H1 (cell line): ENCODE results near the gene METTL14. TPM values are rescaled to one million over a fixed set of nuclear protein-coding genes. Genes with fewer than 3 reads are reported as not detected.

Experiments used
- CTCF ChIA-PET: fragments of 300-600 bp; sonication (Branson Sonifier 250); formaldehyde crosslinking; loops from one replicate; lab custom pipeline; 2021; ENCODE audit not compliant: partially characterized antibody; lab: Charles Lee
- POLR2A ChIA-PET: fragments of 300-600 bp; sonication (Branson Sonifier 250); formaldehyde crosslinking; loops from one replicate; lab custom pipeline; 2021; ENCODE audit warnings: inconsistent platforms; ENCODE audit not compliant: partially characterized antibody; lab: Charles Lee
- DNase-seq, 2 experiments: peaks; one replicate each; pipeline versions ENCODE4 v3.0.0 to v3.0.0-alpha.2; 2010 to 2022; ENCODE audit warnings: low spot score in 2 of 2, low read depth in 1 of 2, mixed read lengths in 1 of 2
- FAIRE-seq: peaks from 2 replicates; lab custom pipeline; 2011; peaks lifted over from hg19 to GRCh38; lab: Jason Lieb, UNC
- H2AFZ ChIP-seq: 2 replicates; pipeline ENCODE4 v1.8.1; 2012; ENCODE audit warnings: low read length, inconsistent platforms
- H2AK5ac ChIP-seq: 2 replicates; pipeline ENCODE4 v1.6.1; 2013; ENCODE audit warnings: low read depth, low read length
- H2BK120ac ChIP-seq: replicated peaks from 2 replicates; pipeline ENCODE3; 2013; ENCODE audit warnings: low read depth, low read length, inconsistent platforms
- H2BK12ac ChIP-seq: 2 replicates; pipeline ENCODE4 v1.6.1; 2013; ENCODE audit warnings: low read depth, low read length
- H2BK15ac ChIP-seq: 2 replicates; pipeline ENCODE4 v1.6.1; 2013; ENCODE audit warnings: low read length
- H2BK20ac ChIP-seq: 2 replicates; pipeline ENCODE4 v1.6.1; 2013; ENCODE audit warnings: low read length
- H2BK5ac ChIP-seq: 2 replicates; pipeline ENCODE4 v1.6.1; 2013; ENCODE audit warnings: low read depth, low read length
- H3K14ac ChIP-seq: 2 replicates; pipeline ENCODE4 v1.6.1; 2013; ENCODE audit warnings: inconsistent platforms; ENCODE audit not compliant: insufficient read length
- H3K18ac ChIP-seq: 2 replicates; pipeline ENCODE4 v1.6.1; 2013; ENCODE audit warnings: low read length; ENCODE audit errors: extremely low read depth
- H3K23ac ChIP-seq: 2 replicates; pipeline ENCODE4 v1.6.1; 2013; ENCODE audit warnings: inconsistent platforms; ENCODE audit not compliant: insufficient read length
- H3K23me2 ChIP-seq: 2 replicates; pipeline ENCODE4 v1.6.1; 2013; ENCODE audit warnings: low read depth, low read length
- H3K27ac ChIP-seq: 2 replicates; pipeline ENCODE4 v1.6.1; 2011; ENCODE audit warnings: low read depth, low read length, inconsistent platforms
- H3K27me3 ChIP-seq, 4 experiments: replicated peaks in 1 of 4; 1 replicate in 1 of 4; 2 replicates in 3 of 4; pipeline versions ENCODE4 v1.6.1 to v1.8.1; 2011 to 2013; ENCODE audit warnings: low read length in 3 of 4, mild to moderate bottlenecking in 3 of 4, inconsistent platforms in 2 of 4, mixed read lengths in 2 of 4, moderate library complexity in 1 of 4; ENCODE audit not compliant: control insufficient read depth in 3 of 4, insufficient read depth in 3 of 4; ENCODE audit errors: extremely low read depth in 1 of 4
- H3K36me3 ChIP-seq, 4 experiments: 2 replicates each; pipeline versions ENCODE4 v1.6.1 to v1.8.1; 2011 to 2013; ENCODE audit warnings: mild to moderate bottlenecking in 4 of 4, low read length in 3 of 4, moderate library complexity in 2 of 4, control low read depth in 1 of 4, inconsistent platforms in 1 of 4; ENCODE audit not compliant: insufficient read depth in 4 of 4, control insufficient read depth in 2 of 4
- H3K4ac ChIP-seq: replicated peaks from 2 replicates; pipeline ENCODE3; 2013; ENCODE audit warnings: low read length, low read depth, mixed read lengths, inconsistent platforms; ENCODE audit not compliant: insufficient read length
- H3K4me1 ChIP-seq, 4 experiments: replicated peaks in 1 of 4; 1 replicate in 1 of 4; 2 replicates in 3 of 4; pipeline versions ENCODE4 v1.6.1 to v1.8.1; 2011 to 2013; ENCODE audit warnings: low read length in 3 of 4, inconsistent platforms in 2 of 4, mixed read lengths in 1 of 4; ENCODE audit not compliant: insufficient read depth in 4 of 4, control insufficient read depth in 3 of 4
- H3K4me2 ChIP-seq, 2 experiments: 2 replicates each; pipeline versions ENCODE4 v1.6.1 to v1.8.1; 2011 to 2013; ENCODE audit warnings: low read depth in 2 of 2, low read length in 2 of 2, control low read depth in 1 of 2, inconsistent platforms in 1 of 2, mild to moderate bottlenecking in 1 of 2; ENCODE audit not compliant: insufficient read depth in 1 of 2
- H3K4me3 ChIP-seq, 4 experiments: fragments of 200-600, 300-600 bp in 1 of 4; sonication (generic), shearing (Covaris generic), sonication (Bioruptor Twin) in 1 of 4; 2 replicates each; pipeline versions ENCODE4 v1.5.1 to v1.8.1; 2011 to 2016; ENCODE audit warnings: low read length in 4 of 4, low read depth in 3 of 4, control low read depth in 2 of 4, inconsistent platforms in 2 of 4, mild to moderate bottlenecking in 2 of 4, mixed read lengths in 1 of 4, moderate library complexity in 1 of 4; ENCODE audit not compliant: insufficient read depth in 2 of 4; ENCODE audit errors: extremely low read depth in 1 of 4
- H3K56ac ChIP-seq: replicated peaks from 2 replicates; pipeline ENCODE3; 2013; ENCODE audit warnings: low read depth, mild to moderate bottlenecking, mixed read lengths, low read length, inconsistent platforms; ENCODE audit not compliant: insufficient read length
- H3K79me1 ChIP-seq: 2 replicates; pipeline ENCODE4 v1.6.1; 2013; ENCODE audit warnings: low read depth, low read length, control low read depth
- H3K79me2 ChIP-seq, 2 experiments: 2 replicates each; pipeline versions ENCODE4 v1.6.1 to v1.8.1; 2012 to 2013; ENCODE audit warnings: low read length in 2 of 2, mild to moderate bottlenecking in 2 of 2, inconsistent platforms in 1 of 2; ENCODE audit not compliant: insufficient read depth in 2 of 2, control insufficient read depth in 1 of 2
- H3K9ac ChIP-seq, 4 experiments: replicated peaks in 1 of 4; 1 replicate in 1 of 4; 2 replicates in 3 of 4; pipeline versions ENCODE4 v1.6.1 to v1.8.1; 2011 to 2013; ENCODE audit warnings: low read depth in 3 of 4, low read length in 3 of 4, control low read depth in 2 of 4, mild to moderate bottlenecking in 2 of 4, moderate library complexity in 2 of 4, inconsistent platforms in 1 of 4; ENCODE audit errors: extremely low read depth in 1 of 4
- H3K9me3 ChIP-seq, 2 experiments: 2 replicates each; pipeline versions ENCODE4 v1.6.1 to v1.8.1; 2012 to 2013; ENCODE audit warnings: mild to moderate bottlenecking in 2 of 2, moderate library complexity in 2 of 2, control low read depth in 1 of 2, inconsistent platforms in 1 of 2, low read depth in 1 of 2, low read length in 1 of 2, mixed read lengths in 1 of 2; ENCODE audit not compliant: insufficient read depth in 2 of 2
- H4K20me1 ChIP-seq, 2 experiments: replicated peaks in 1 of 2; 2 replicates each; pipeline versions ENCODE3 to v1.8.1; 2011 to 2013; ENCODE audit warnings: inconsistent platforms in 2 of 2, low read length in 2 of 2, mild to moderate bottlenecking in 1 of 2; ENCODE audit not compliant: insufficient read depth in 2 of 2, control insufficient read depth in 1 of 2
- H4K5ac ChIP-seq: 2 replicates; pipeline ENCODE4 v1.6.1; 2013; ENCODE audit warnings: low read length, low read depth, mixed read lengths, inconsistent platforms; ENCODE audit not compliant: insufficient read length
- H4K8ac ChIP-seq: 2 replicates; pipeline ENCODE4 v1.8.0; 2013; ENCODE audit warnings: mild to moderate bottlenecking, moderate library complexity, low read length, inconsistent platforms; ENCODE audit not compliant: insufficient read depth; ENCODE audit errors: extremely low read depth
- H4K91ac ChIP-seq: replicated peaks from 2 replicates; pipeline ENCODE3; 2013; ENCODE audit warnings: low read length, mixed read lengths, inconsistent platforms; ENCODE audit not compliant: insufficient read length
- CREB1 ChIP-seq: IDR thresholded peaks from 2 replicates; pipeline ENCODE4 v1.6.1; 2012; ENCODE audit warnings: inconsistent platforms
- WGBS, 2 experiments: shearing (Covaris generic) in 1 of 2; methylation state at CpG; one replicate each; pipeline versions ENCODE4 v1.1.6 to v1.1.7; 2013 to 2015; ENCODE audit warnings: low lambda C conversion rate in 2 of 2, mixed read lengths in 2 of 2, inconsistent platforms in 1 of 2, low coverage in 1 of 2, missing lambda C conversion rate in 1 of 2; ENCODE audit not compliant: insufficient replicate concordance in 2 of 2, insufficient coverage in 1 of 2, insufficient read length in 1 of 2; ENCODE audit errors: extremely low coverage in 1 of 2, missing lambda C conversion rate in 1 of 2; 5-methylcytosine and 5-hydroxymethylcytosine counted together
- polyA plus RNA-seq, 7 experiments: library from polyadenylated mRNA; depleted of rRNA in 3 of 7; stranded (reverse) in 5 of 7; unstranded in 2 of 7; fragments of >200 nt in 5 of 7; fragments of 200-250 nt in 2 of 7; gene quantifications; 1 replicate in 5 of 7; 2 replicates in 1 of 7; 4 replicates in 1 of 7; pipeline versions ENCODE4 v1.2.1 to v1.2.3, GENCODE V29; 2011 to 2013; ENCODE audit warnings: missing spikeins in 2 of 7, mixed read lengths in 2 of 7
- total RNA-seq: library from RNA; stranded (reverse); fragmentation: NEBNext Ultra II Directional; extraction: Animal tissue kit (Norgen Biotek cat#: 25700); gene quantifications from 2 replicates; pipeline ENCODE4 v1.2.1, GENCODE V29; 2021
- TF ChIP-seq, protein P1 (sequence below), 3 experiments: IDR thresholded peaks; 1 replicate in 2 of 3; 2 replicates in 1 of 3; pipeline versions ENCODE4 v1.5.1 to v1.6.1; 2011; ENCODE audit warnings: low read length in 3 of 3, mild to moderate bottlenecking in 3 of 3, inconsistent platforms in 2 of 3, low read depth in 1 of 3, moderate library complexity in 1 of 3; ENCODE audit not compliant: insufficient read depth in 1 of 3; ENCODE audit errors: control extremely low read depth in 1 of 3

METTL14 gene
- total and polyA plus RNA-seq, 2 of the 8 experiments (the other 6 are each of a cell fraction or from before 2014, with no cell fraction given): 8.8 to 57.3 TPM

DNA sequence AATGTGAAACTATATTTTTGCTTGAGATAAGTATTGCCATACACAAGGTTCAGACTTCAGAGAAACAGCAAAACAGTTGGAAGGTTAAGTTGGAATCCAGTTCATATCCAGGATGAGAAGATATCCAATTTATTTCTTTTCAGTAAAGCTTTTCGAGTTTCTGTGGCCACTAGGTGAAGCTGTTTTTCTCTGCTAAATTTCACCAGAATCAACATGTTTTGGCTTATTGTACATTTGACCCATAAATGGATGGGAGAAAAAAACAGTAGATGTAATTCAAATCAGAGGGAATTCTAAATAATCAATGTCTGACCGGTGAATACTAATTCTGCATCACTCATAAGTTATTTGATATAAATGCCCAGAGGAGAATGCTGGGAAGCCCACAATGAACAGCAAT, 9.1 kb upstream of the METTL14 start:
- ChIA-PET POLR2A (no interaction called here), CTCF (interaction anchor here (1.0 to 1.8 kb wide), 2 partner anchors 9 to 18 kb away, joined by 3 to 4 read pairs; partner anchors contain the start of gene METTL14)
- no peak overlapping the region for H3K4me3 ChIP-seq
- H3K18ac ChIP-seq: no peak overlapping the region
- no peaks in the 10 kb centered on the region for H3K79me2 ChIP-seq
- no peaks in the 10 kb centered on the region for H3K27me3 ChIP-seq
- no peak overlapping the region for H2BK20ac ChIP-seq
- H2AK5ac ChIP-seq: no peak overlapping the region
- TF ChIP-seq, protein P1, sequence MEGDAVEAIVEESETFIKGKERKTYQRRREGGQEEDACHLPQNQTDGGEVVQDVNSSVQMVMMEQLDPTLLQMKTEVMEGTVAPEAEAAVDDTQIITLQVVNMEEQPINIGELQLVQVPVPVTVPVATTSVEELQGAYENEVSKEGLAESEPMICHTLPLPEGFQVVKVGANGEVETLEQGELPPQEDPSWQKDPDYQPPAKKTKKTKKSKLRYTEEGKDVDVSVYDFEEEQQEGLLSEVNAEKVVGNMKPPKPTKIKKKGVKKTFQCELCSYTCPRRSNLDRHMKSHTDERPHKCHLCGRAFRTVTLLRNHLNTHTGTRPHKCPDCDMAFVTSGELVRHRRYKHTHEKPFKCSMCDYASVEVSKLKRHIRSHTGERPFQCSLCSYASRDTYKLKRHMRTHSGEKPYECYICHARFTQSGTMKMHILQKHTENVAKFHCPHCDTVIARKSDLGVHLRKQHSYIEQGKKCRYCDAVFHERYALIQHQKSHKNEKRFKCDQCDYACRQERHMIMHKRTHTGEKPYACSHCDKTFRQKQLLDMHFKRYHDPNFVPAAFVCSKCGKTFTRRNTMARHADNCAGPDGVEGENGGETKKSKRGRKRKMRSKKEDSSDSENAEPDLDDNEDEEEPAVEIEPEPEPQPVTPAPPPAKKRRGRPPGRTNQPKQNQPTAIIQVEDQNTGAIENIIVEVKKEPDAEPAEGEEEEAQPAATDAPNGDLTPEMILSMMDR (IDR thresholded peaks at IDR 0.05; ENCODE audit: control extremely low read depth in 1 of 3, insufficient read depth in 1 of 3, low read depth in 1 of 3, low read length in 3 of 3): peak in 1 of 3 experiments; percentile 14; a peak in 1 of 4 replicates
- TF ChIP-seq CREB1: no peak
- H2BK15ac ChIP-seq: no peak overlapping the region
- H3K23me2 ChIP-seq: no peaks in the 10 kb centered on the region
- H2BK120ac ChIP-seq: no peak overlapping the region
- H3K4me1 ChIP-seq: no peaks in the 10 kb centered on the region
- no peaks in the 10 kb centered on the region for H3K79me1 ChIP-seq
- no peak overlapping the region for H3K14ac ChIP-seq
- DNase-seq: no peak
- no peak overlapping the region for H2BK12ac ChIP-seq
- no peak overlapping the region for H3K23ac ChIP-seq
- no peak overlapping the region for H3K4me2 ChIP-seq
- H4K91ac ChIP-seq: no peak overlapping the region
- H3K9me3 ChIP-seq: no peaks in the 10 kb centered on the region
- no peak overlapping the region for H3K56ac ChIP-seq
- no peak overlapping the region for H3K4ac ChIP-seq
- no peak for FAIRE-seq
- H3K36me3 ChIP-seq: no peaks in the 10 kb centered on the region
- H2BK5ac ChIP-seq: no peak overlapping the region
- H4K5ac ChIP-seq: no peak overlapping the region
- no peak overlapping the region for H2AFZ ChIP-seq
- H4K8ac ChIP-seq: no peak overlapping the region
- H4K20me1 ChIP-seq: no peaks in the 10 kb centered on the region
- WGBS, 2 experiments: 77% methylated on average over 2 of the region's 2 CpGs; no CpG with 5 or more reads in 1 of the 2 experiments
- no peak overlapping the region for H3K9ac ChIP-seq
- no peak overlapping the region for H3K27ac ChIP-seq
